Endothelial cell of umbilical vein (primary cell): ENCODE measurements around the gene NLRP6. TPM values are rescaled to one million over a fixed set of nuclear protein-coding genes. Genes with fewer than 3 reads are reported as not detected.

Experiments used
- BruUV-seq: library from RNA; stranded (reverse); fragments of 400-500 nt; replicated peaks from 2 replicates; lab custom pipeline; 2021; lab: Mats Ljungman, UMichigan
- CTCF ChIA-PET: fragments of 300-600, 350-600 bp; sonication (Branson Sonifier 250); formaldehyde crosslinking; loops from one replicate; lab custom pipeline; 2021; ENCODE audit warnings: antibody characterized with exemption, inconsistent platforms; lab: Charles Lee
- POLR2A ChIA-PET: fragments of 300-600, 350-600 bp; sonication (Branson Sonifier 250); formaldehyde crosslinking; loops from one replicate; lab custom pipeline; 2021; ENCODE audit warnings: antibody characterized with exemption, inconsistent platforms; lab: Charles Lee
- DNase-seq: peaks from one replicate; pipeline ENCODE4 v3.0.0-alpha.2; 2011; ENCODE audit warnings: low read depth, low spot score
- FAIRE-seq: peaks from 2 replicates; lab custom pipeline; 2011; peaks lifted over from hg19 to GRCh38; lab: Jason Lieb, UNC
- H2AFZ ChIP-seq: 2 replicates; pipeline ENCODE4 v1.6.0; 2012; ENCODE audit warnings: low read depth, low read length, control low read depth, inconsistent platforms
- H3K27ac ChIP-seq: 2 replicates; pipeline ENCODE4 v1.5.1; 2011; ENCODE audit warnings: low read depth, mild to moderate bottlenecking, control low read depth, low read length, moderate library complexity; ENCODE audit not compliant: insufficient read depth
- H3K27me3 ChIP-seq, 2 experiments: 2 replicates each; pipeline versions ENCODE4 v1.6.0 to v1.6.1; 2011; ENCODE audit warnings: low read length in 2 of 2, mixed read lengths in 1 of 2; ENCODE audit not compliant: control insufficient read depth in 2 of 2, insufficient read depth in 2 of 2
- H3K36me3 ChIP-seq, 2 experiments: 2 replicates in 1 of 2; 3 replicates in 1 of 2; pipeline ENCODE4 v1.5.1; 2011; ENCODE audit warnings: low read length in 2 of 2, mild to moderate bottlenecking in 1 of 2, moderate library complexity in 1 of 2; ENCODE audit not compliant: control insufficient read depth in 2 of 2, insufficient read depth in 2 of 2; ENCODE audit errors: extremely low read depth in 1 of 2
- H3K4me1 ChIP-seq: 3 replicates; pipeline ENCODE4 v1.5.1; 2011; ENCODE audit warnings: mild to moderate bottlenecking, low read length; ENCODE audit not compliant: control insufficient read depth, insufficient read depth; ENCODE audit errors: extremely low read depth
- H3K4me2 ChIP-seq: 2 replicates; pipeline ENCODE4 v1.6.1; 2011; ENCODE audit warnings: low read length, control low read depth, mixed read lengths; ENCODE audit not compliant: insufficient read depth
- H3K4me3 ChIP-seq, 3 experiments: fragments of 200-600 bp in 1 of 3; sonication (generic), shearing (Covaris generic) in 1 of 3; replicated peaks in 1 of 3; 2 replicates each; pipeline ENCODE4 v1.5.1; 2011 to 2016; ENCODE audit warnings: control low read depth in 3 of 3, low read length in 3 of 3, mild to moderate bottlenecking in 2 of 3, inconsistent platforms in 1 of 3, low read depth in 1 of 3, moderate library complexity in 1 of 3; ENCODE audit not compliant: insufficient read depth in 1 of 3
- H3K79me2 ChIP-seq: 2 replicates; pipeline ENCODE4 v1.6.0; 2012; ENCODE audit warnings: low read length, inconsistent platforms; ENCODE audit not compliant: control insufficient read depth, insufficient read depth
- H3K9ac ChIP-seq: replicated peaks from 2 replicates; pipeline ENCODE3; 2011; ENCODE audit warnings: low read length, control low read depth; ENCODE audit not compliant: insufficient read depth; ENCODE audit errors: extremely low read depth
- H3K9me1 ChIP-seq: replicated peaks from 3 replicates; pipeline ENCODE4 v1.6.0; 2011; ENCODE audit warnings: mild to moderate bottlenecking, low read length; ENCODE audit not compliant: control insufficient read depth, insufficient read depth; ENCODE audit errors: extremely low read depth
- H3K9me3 ChIP-seq: replicated peaks from 2 replicates; pipeline ENCODE4 v1.5.1; 2012; ENCODE audit warnings: low read length, inconsistent platforms; ENCODE audit not compliant: control insufficient read depth, insufficient read depth
- H4K20me1 ChIP-seq: replicated peaks from 2 replicates; pipeline ENCODE3; 2011; ENCODE audit warnings: mild to moderate bottlenecking, low read length; ENCODE audit not compliant: control insufficient read depth, insufficient read depth; ENCODE audit errors: extremely low read depth
- CTCF ChIP-seq, 2 donors: IDR thresholded peaks; 1 replicate in 1 of 2; 2 replicates in 1 of 2; pipeline ENCODE4 v1.5.1; 2011; ENCODE audit warnings: low read length in 2 of 2, mild to moderate bottlenecking in 2 of 2, moderate library complexity in 2 of 2, control low read depth in 1 of 2, inconsistent platforms in 1 of 2, low read depth in 1 of 2; ENCODE audit not compliant: insufficient read depth in 1 of 2; ENCODE audit errors: extremely low read depth in 1 of 2
- EZH2 ChIP-seq: IDR thresholded peaks from 2 replicates; pipeline ENCODE4 v1.6.1; 2012; ENCODE audit warnings: borderline replicate concordance, low read depth, mild to moderate bottlenecking, moderate library complexity, low read length, inconsistent platforms; ENCODE audit not compliant: severe bottlenecking
- FOS ChIP-seq: IDR thresholded peaks from 2 replicates; pipeline ENCODE4 v1.6.1; 2011; ENCODE audit warnings: mild to moderate bottlenecking, low read length, moderate library complexity, borderline replicate concordance; ENCODE audit not compliant: insufficient read depth
- GATA2 ChIP-seq: IDR thresholded peaks from 2 replicates; pipeline ENCODE4 v1.7.0; 2011; ENCODE audit warnings: low read depth, mild to moderate bottlenecking, moderate library complexity, mixed read lengths, low read length; ENCODE audit not compliant: insufficient read length, insufficient read depth
- JUN ChIP-seq: IDR thresholded peaks from 2 replicates; pipeline ENCODE4 v1.6.1; 2011; ENCODE audit warnings: borderline replicate concordance, low read depth; ENCODE audit not compliant: insufficient read length, insufficient read depth
- MYC ChIP-seq: IDR thresholded peaks from one replicate; pipeline ENCODE4 v1.6.1; 2011; ENCODE audit warnings: mild to moderate bottlenecking, low read depth, low read length
- POLR2A ChIP-seq: IDR thresholded peaks from 2 replicates; pipeline ENCODE4 v1.6.1; 2012; ENCODE audit warnings: low read depth, mild to moderate bottlenecking, control low read depth, low read length
- POLR2AphosphoS5 ChIP-seq: IDR thresholded peaks from 2 replicates; pipeline ENCODE4 v1.6.1; 2012; ENCODE audit warnings: low read depth, mild to moderate bottlenecking, control low read depth, low read length, moderate library complexity; ENCODE audit not compliant: insufficient read depth
- dilution Hi-C: fragments of 300-500 bp; cut with MboI; formaldehyde crosslinking; loops from one replicate; pipeline ENCODE4 v1.15.0; 2019; ENCODE audit warnings: low sequenced_read_pairs; ENCODE audit not compliant: extremely low pct_ligation_motif_present
- intact Hi-C: fragments of 100-400 bp; cut with micrococcal nuclease; formaldehyde crosslinking; loops from one replicate; pipeline ENCODE4 v1.10.0; 2022
- polyA plus RNA-seq, 4 experiments: library from polyadenylated mRNA; depleted of rRNA in 3 of 4; stranded (reverse) in 3 of 4; unstranded in 1 of 4; fragments of >200 nt; gene quantifications; 2 replicates each; pipeline versions ENCODE4 v1.2.1 to v1.2.3, GENCODE V29; 2011 to 2012; ENCODE audit warnings: missing spikeins in 1 of 4
- total RNA-seq: library from RNA; stranded (reverse); gene quantifications from 2 replicates; pipeline ENCODE4 v1.2.3, GENCODE V29; 2021
- TF ChIP-seq, protein P1 (sequence below): IDR thresholded peaks from 2 replicates; pipeline ENCODE4 v1.6.1; 2011; ENCODE audit not compliant: insufficient read depth, insufficient read length

The NLRP6 gene
- total and polyA plus RNA-seq, 2 donors (not counting 3 experiments of a cell fraction or from before 2014, with no cell fraction given), result not detected

GRCh38 chr11:304061-304506, 25.9 kb downstream of the NLRP6 start:
- H2AFZ ChIP-seq, result no peak overlapping the region
- BruUV-seq, result no TSS peak
- TF ChIP-seq JUN, result no peak
- TF ChIP-seq GATA2, result no peak
- no peak for TF ChIP-seq MYC
- TF ChIP-seq, protein P1, sequence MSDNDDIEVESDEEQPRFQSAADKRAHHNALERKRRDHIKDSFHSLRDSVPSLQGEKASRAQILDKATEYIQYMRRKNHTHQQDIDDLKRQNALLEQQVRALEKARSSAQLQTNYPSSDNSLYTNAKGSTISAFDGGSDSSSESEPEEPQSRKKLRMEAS, result no peak
- no peak for TF ChIP-seq POLR2AphosphoS5
- no peak for TF ChIP-seq FOS
- TF ChIP-seq CTCF (IDR thresholded peaks at IDR 0.05; ENCODE audit: extremely low read depth in 1 of 2, insufficient read depth in 1 of 2, low read depth in 1 of 2, low read length in 2 of 2), result no peak
- no peak for TF ChIP-seq EZH2
- TF ChIP-seq POLR2A, result no peak
- DNase-seq (no peak), FAIRE-seq (no peak)
- peaks cover 3 to 8% of the 10 kb centered on the region in 2 experiments for H3K27me3 ChIP-seq
- no peaks in the 10 kb centered on the region for H3K9me3 ChIP-seq
- intact Hi-C loops, result no loop called here
- CTCF ChIA-PET, result interaction anchor here (0.7 to 4.3 kb wide), 13 partner anchors 12 to 144 kb away, joined by 3 to 79 read pairs (median 8); no protein-coding TSS in a partner anchor
- no peak overlapping the region for H3K4me2 ChIP-seq
- no peaks in the 10 kb centered on the region for H3K9me1 ChIP-seq
- H3K79me2 ChIP-seq, result peaks cover 5% of the 10 kb centered on the region
- H4K20me1 ChIP-seq, result no peaks in the 10 kb centered on the region
- dilution Hi-C loops, result no loop called here
- POLR2A ChIA-PET, result no interaction called here
- H3K27ac ChIP-seq, result no peak overlapping the region
- no peak overlapping the region for H3K9ac ChIP-seq
- no peak overlapping the region for H3K4me3 ChIP-seq
- H3K36me3 ChIP-seq, result no peaks in the 10 kb centered on the region
- H3K4me1 ChIP-seq, result peaks cover 5% of the 10 kb centered on the region
